Measurements from ENCODE around the gene SEMA3G.

The SEMA3G gene

DNA sequence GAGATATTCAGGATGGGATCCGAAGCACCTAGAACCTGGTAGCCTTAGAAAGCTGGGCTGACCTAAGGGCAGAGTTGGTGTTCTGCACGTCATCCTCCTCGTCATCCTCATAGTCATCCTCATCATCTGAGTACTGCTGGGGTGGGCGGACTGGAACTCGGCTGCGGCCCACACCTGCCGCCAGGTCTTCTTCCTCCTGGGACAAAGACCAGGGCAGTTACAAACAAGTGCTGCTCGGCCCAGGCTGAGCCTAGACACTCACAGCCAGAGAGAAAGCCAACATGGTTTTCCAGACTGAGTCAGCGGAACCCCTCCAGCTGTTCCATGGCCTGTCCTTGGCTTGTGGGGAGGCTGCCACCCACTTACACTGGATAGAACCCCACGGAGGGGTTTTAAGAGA is 40.5 kb downstream of the SEMA3G start:
- no peak overlapping the region for H2BK15ac ChIP-seq (ENCODE audit: low read depth, poor library complexity, severe bottlenecking)
- H3K4me3 ChIP-seq (ENCODE audit: insufficient read depth in 1 of 2, low read depth in 1 of 2, low read length in 2 of 2) = no peak overlapping the region
- H2BK5ac ChIP-seq (ENCODE audit: low read depth, low read length, poor library complexity, severe bottlenecking) = no peak overlapping the region
- no peak overlapping the region for H2BK120ac ChIP-seq (ENCODE audit: low read depth, low read length)
- H3K4ac ChIP-seq (ENCODE audit: low read depth in 1 of 2, low read length in 2 of 2) = no peak overlapping the region
- H3K9me3 ChIP-seq (ENCODE audit: control insufficient read depth, low read length) = no peaks in the 10 kb centered on the region
- H2AFZ ChIP-seq (ENCODE audit: low read depth, low read length) = no peak overlapping the region
- no peak overlapping the region for H4K91ac ChIP-seq (ENCODE audit: low read length)
- no peak overlapping the region for H3K23ac ChIP-seq (ENCODE audit: low read length in 2 of 2)
- 96% methylated on average over 10 of the region's 10 CpGs for WGBS
- peaks cover 48% of the 10 kb centered on the region for H3K79me1 ChIP-seq (replicated peaks; ENCODE audit: low read length, poor library complexity, severe bottlenecking)
- no peak overlapping the region for H2BK12ac ChIP-seq (ENCODE audit: low read length in 2 of 2)
- no peak for DNase-seq
- no peak overlapping the region for H3K4me2 ChIP-seq (ENCODE audit: low read length, poor library complexity, severe bottlenecking)
- H3K27ac ChIP-seq (ENCODE audit: low read length, poor library complexity, severe bottlenecking) = no peak overlapping the region
- H3K4me1 ChIP-seq (ENCODE audit: control insufficient read depth, insufficient read depth, low read depth, low read length) = peaks cover 15% of the 10 kb centered on the region
- no peak overlapping the region for H3K18ac ChIP-seq (ENCODE audit: low read depth in 1 of 2, low read length in 2 of 2)
- H4K8ac ChIP-seq (ENCODE audit: low read length) = no peak overlapping the region
- H3K9ac ChIP-seq (ENCODE audit: low read length) = no peak overlapping the region
- H3K27me3 ChIP-seq (ENCODE audit: control insufficient read depth in 1 of 2, insufficient read depth in 1 of 2, low read length in 2 of 2) = no peaks in the 10 kb centered on the region
- H2AK5ac ChIP-seq (ENCODE audit: low read length, severe bottlenecking) = no peak overlapping the region
- no peak overlapping the region for H3K14ac ChIP-seq (ENCODE audit: low read length in 2 of 2)
- peaks cover 89 to 91% of the 10 kb centered on the region in 2 experiments for H3K36me3 ChIP-seq (ENCODE audit: control insufficient read depth in 1 of 2, insufficient read depth in 2 of 2, low read depth in 1 of 2, low read length in 2 of 2)

DNA sequence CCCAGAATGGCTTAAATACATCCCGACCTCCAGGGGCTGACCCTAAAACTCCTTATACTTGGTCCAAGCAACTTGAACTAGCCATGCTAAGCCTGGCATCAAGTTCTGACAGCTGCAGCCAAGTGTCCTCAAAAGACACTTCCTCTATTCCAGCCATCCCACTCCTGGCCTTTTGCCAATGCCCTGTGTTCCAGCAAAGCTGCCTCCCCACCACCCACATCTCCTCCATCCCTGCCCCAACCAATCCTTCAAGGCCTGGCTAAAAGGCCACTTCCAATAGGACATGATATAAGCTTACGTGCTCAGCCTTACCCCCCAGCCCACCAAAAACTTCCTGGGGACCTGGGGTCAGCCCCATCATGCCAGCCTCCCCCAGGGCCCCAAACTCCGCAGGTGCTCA is 40.9 kb downstream of the SEMA3G start:
- H2AFZ ChIP-seq (ENCODE audit: low read depth, low read length) = no peak overlapping the region
- no peak overlapping the region for H2AK5ac ChIP-seq (ENCODE audit: low read length, severe bottlenecking)
- H3K9ac ChIP-seq (ENCODE audit: low read length) = no peak overlapping the region
- no peak for DNase-seq
- H2BK5ac ChIP-seq (ENCODE audit: low read depth, low read length, poor library complexity, severe bottlenecking) = no peak overlapping the region
- no peaks in the 10 kb centered on the region for H3K27me3 ChIP-seq (ENCODE audit: control insufficient read depth in 1 of 2, insufficient read depth in 1 of 2, low read length in 2 of 2)
- H3K23ac ChIP-seq (ENCODE audit: low read length in 2 of 2) = no peak overlapping the region
- 98% methylated on average over 3 of the region's 3 CpGs for WGBS
- H2BK15ac ChIP-seq (ENCODE audit: low read depth, poor library complexity, severe bottlenecking) = no peak overlapping the region
- H3K4me2 ChIP-seq (ENCODE audit: low read length, poor library complexity, severe bottlenecking) = no peak overlapping the region
- H3K79me1 ChIP-seq (replicated peaks; ENCODE audit: low read length, poor library complexity, severe bottlenecking) = peaks cover 46% of the 10 kb centered on the region
- H3K4me1 ChIP-seq (ENCODE audit: control insufficient read depth, insufficient read depth, low read depth, low read length) = peaks cover 12% of the 10 kb centered on the region
- no peak overlapping the region for H2BK12ac ChIP-seq (ENCODE audit: low read length in 2 of 2)
- H3K18ac ChIP-seq (ENCODE audit: low read depth in 1 of 2, low read length in 2 of 2) = no peak overlapping the region
- H3K4ac ChIP-seq (ENCODE audit: low read depth in 1 of 2, low read length in 2 of 2) = no peak overlapping the region
- no peak overlapping the region for H3K14ac ChIP-seq (ENCODE audit: low read length in 2 of 2)
- peaks cover 93 to 95% of the 10 kb centered on the region in 2 experiments for H3K36me3 ChIP-seq (ENCODE audit: control insufficient read depth in 1 of 2, insufficient read depth in 2 of 2, low read depth in 1 of 2, low read length in 2 of 2)
- H3K9me3 ChIP-seq (ENCODE audit: control insufficient read depth, low read length) = no peaks in the 10 kb centered on the region
- H2BK120ac ChIP-seq (ENCODE audit: low read depth, low read length) = no peak overlapping the region
- H4K91ac ChIP-seq (ENCODE audit: low read length) = no peak overlapping the region
- H3K27ac ChIP-seq (ENCODE audit: low read length, poor library complexity, severe bottlenecking) = no peak overlapping the region
- H4K8ac ChIP-seq (ENCODE audit: low read length) = no peak overlapping the region
- H3K4me3 ChIP-seq (ENCODE audit: insufficient read depth in 1 of 2, low read depth in 1 of 2, low read length in 2 of 2) = no peak overlapping the region

DNA sequence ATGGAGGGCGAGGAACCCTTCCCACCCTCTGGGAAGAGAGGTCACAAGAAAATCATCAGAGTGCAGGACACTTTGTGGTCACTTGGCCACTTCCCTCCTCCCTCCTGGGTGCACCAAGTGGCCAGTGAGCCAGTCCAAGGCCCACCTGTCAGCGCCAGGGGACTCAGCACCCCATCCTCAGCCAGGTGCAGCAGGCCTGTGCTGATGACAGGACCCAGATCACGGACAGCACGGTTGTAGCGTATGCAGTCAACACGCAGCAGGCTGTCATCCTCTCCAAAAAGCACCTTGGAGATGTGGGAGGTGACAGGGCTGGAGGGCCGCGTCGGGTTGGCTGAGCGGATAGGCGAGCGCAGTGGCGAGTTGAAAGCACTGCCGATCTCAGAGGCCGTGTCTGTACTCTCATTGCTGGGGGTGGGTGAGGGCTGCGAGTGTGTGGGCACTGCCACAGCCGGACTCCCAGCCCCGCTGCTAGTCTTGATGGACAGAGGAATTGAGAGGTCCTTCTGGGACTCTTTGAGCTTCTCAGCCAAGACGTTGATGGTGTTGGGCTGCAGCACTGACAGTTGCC is 41.5 kb downstream of the SEMA3G start:
- no peak overlapping the region for H3K4me3 ChIP-seq (ENCODE audit: insufficient read depth in 1 of 2, low read depth in 1 of 2, low read length in 2 of 2)
- H4K8ac ChIP-seq (ENCODE audit: low read length) = no peak overlapping the region
- H3K4me2 ChIP-seq (ENCODE audit: low read length, poor library complexity, severe bottlenecking) = no peak overlapping the region
- H3K79me1 ChIP-seq (replicated peaks; ENCODE audit: low read length, poor library complexity, severe bottlenecking) = peaks cover 42% of the 10 kb centered on the region
- H3K4me1 ChIP-seq (ENCODE audit: control insufficient read depth, insufficient read depth, low read depth, low read length) = peaks cover 8% of the 10 kb centered on the region
- no peak overlapping the region for H2AK5ac ChIP-seq (ENCODE audit: low read length, severe bottlenecking)
- no peak overlapping the region for H3K9ac ChIP-seq (ENCODE audit: low read length)
- no peak overlapping the region for H3K4ac ChIP-seq (ENCODE audit: low read depth in 1 of 2, low read length in 2 of 2)
- H2BK5ac ChIP-seq (ENCODE audit: low read depth, low read length, poor library complexity, severe bottlenecking) = no peak overlapping the region
- no peak overlapping the region for H2BK12ac ChIP-seq (ENCODE audit: low read length in 2 of 2)
- H3K23ac ChIP-seq (ENCODE audit: low read length in 2 of 2) = no peak overlapping the region
- no peak overlapping the region for H2BK120ac ChIP-seq (ENCODE audit: low read depth, low read length)
- H3K27ac ChIP-seq (ENCODE audit: low read length, poor library complexity, severe bottlenecking) = no peak overlapping the region
- H3K36me3 ChIP-seq (ENCODE audit: control insufficient read depth in 1 of 2, insufficient read depth in 2 of 2, low read depth in 1 of 2, low read length in 2 of 2) = peaks cover 90 to 97% of the 10 kb centered on the region in 2 experiments
- no peak overlapping the region for H3K18ac ChIP-seq (ENCODE audit: low read depth in 1 of 2, low read length in 2 of 2)
- no peaks in the 10 kb centered on the region for H3K9me3 ChIP-seq (ENCODE audit: control insufficient read depth, low read length)
- WGBS = over 99% methylated on average over 19 of the region's 19 CpGs
- no peak overlapping the region for H3K14ac ChIP-seq (ENCODE audit: low read length in 2 of 2)
- DNase-seq = no peak
- no peak overlapping the region for H2BK15ac ChIP-seq (ENCODE audit: low read depth, poor library complexity, severe bottlenecking)
- H3K27me3 ChIP-seq (ENCODE audit: control insufficient read depth in 1 of 2, insufficient read depth in 1 of 2, low read length in 2 of 2) = no peaks in the 10 kb centered on the region
- H2AFZ ChIP-seq (ENCODE audit: low read depth, low read length) = no peak overlapping the region
- peak overlapping the region; percentile 49 for H4K91ac ChIP-seq (ENCODE audit: low read length)

DNA sequence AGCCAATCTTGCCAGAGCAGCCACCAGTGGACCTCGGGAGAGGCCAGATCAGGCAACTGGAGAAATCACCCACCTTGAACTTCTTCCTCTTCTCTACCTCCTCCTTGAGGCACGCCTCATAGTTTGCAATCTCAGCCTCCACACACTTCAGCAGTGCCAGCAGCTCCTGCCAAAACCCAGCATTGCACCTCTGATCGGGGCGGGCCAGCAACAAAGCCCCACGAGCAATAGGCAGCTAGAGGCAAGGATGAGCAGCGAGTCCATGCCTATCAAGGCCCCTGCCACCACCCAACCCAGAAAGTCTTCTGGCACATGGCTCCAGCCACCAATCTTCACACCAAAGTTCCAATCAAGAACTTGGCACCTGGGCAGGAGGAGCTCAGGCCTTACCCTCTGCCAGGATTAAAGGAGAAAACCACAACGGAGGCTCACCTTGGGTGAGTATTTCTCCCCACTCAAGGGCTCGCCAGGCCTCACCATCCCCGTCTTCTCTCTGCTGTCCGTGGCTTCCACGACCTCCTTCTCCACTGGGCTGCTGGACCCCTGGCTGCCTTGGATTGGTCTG is 42.1 kb downstream of the SEMA3G start:
- H4K91ac ChIP-seq (ENCODE audit: low read length) = no peak overlapping the region
- peaks cover 88 to 91% of the 10 kb centered on the region in 2 experiments for H3K36me3 ChIP-seq (ENCODE audit: control insufficient read depth in 1 of 2, insufficient read depth in 2 of 2, low read depth in 1 of 2, low read length in 2 of 2)
- no peak overlapping the region for H3K27ac ChIP-seq (ENCODE audit: low read length, poor library complexity, severe bottlenecking)
- peaks cover 6% of the 10 kb centered on the region for H3K4me1 ChIP-seq (ENCODE audit: control insufficient read depth, insufficient read depth, low read depth, low read length)
- H3K14ac ChIP-seq (ENCODE audit: low read length in 2 of 2) = no peak overlapping the region
- WGBS = over 99% methylated on average over 11 of the region's 11 CpGs
- peaks cover 38% of the 10 kb centered on the region for H3K79me1 ChIP-seq (replicated peaks; ENCODE audit: low read length, poor library complexity, severe bottlenecking)
- no peak overlapping the region for H3K18ac ChIP-seq (ENCODE audit: low read depth in 1 of 2, low read length in 2 of 2)
- H2BK120ac ChIP-seq (ENCODE audit: low read depth, low read length) = no peak overlapping the region
- H2BK5ac ChIP-seq (ENCODE audit: low read depth, low read length, poor library complexity, severe bottlenecking) = no peak overlapping the region
- no peak for DNase-seq
- no peaks in the 10 kb centered on the region for H3K9me3 ChIP-seq (ENCODE audit: control insufficient read depth, low read length)
- no peak overlapping the region for H2AK5ac ChIP-seq (ENCODE audit: low read length, severe bottlenecking)
- H2BK15ac ChIP-seq (ENCODE audit: low read depth, poor library complexity, severe bottlenecking) = no peak overlapping the region
- no peak overlapping the region for H2AFZ ChIP-seq (ENCODE audit: low read depth, low read length)
- no peak overlapping the region for H3K9ac ChIP-seq (ENCODE audit: low read length)
- H2BK12ac ChIP-seq (ENCODE audit: low read length in 2 of 2) = no peak overlapping the region
- H4K8ac ChIP-seq (ENCODE audit: low read length) = no peak overlapping the region
- H3K4me2 ChIP-seq (ENCODE audit: low read length, poor library complexity, severe bottlenecking) = no peak overlapping the region
- no peak overlapping the region for H3K4ac ChIP-seq (ENCODE audit: low read depth in 1 of 2, low read length in 2 of 2)
- H3K4me3 ChIP-seq (ENCODE audit: insufficient read depth in 1 of 2, low read depth in 1 of 2, low read length in 2 of 2) = peak overlapping the region in 1 of 2 experiments; percentile 14
- H3K27me3 ChIP-seq (ENCODE audit: control insufficient read depth in 1 of 2, insufficient read depth in 1 of 2, low read length in 2 of 2) = no peaks in the 10 kb centered on the region
- no peak overlapping the region for H3K23ac ChIP-seq (ENCODE audit: low read length in 2 of 2)

Measured in mesenchymal stem cell (in vitro differentiated cells and primary cell).